Measurements from ENCODE around the gene FASTKD3. TPM values are rescaled to one million over a fixed set of nuclear protein-coding genes. Genes with fewer than 3 reads are reported as not detected.

The FASTKD3 gene
- total and polyA plus RNA-seq, 2 experiments from 2014 or later, result 14.7 to 22.4 TPM

GRCh38 chr5:7904170-7904569 is 35.3 kb upstream of the FASTKD3 start:
- Histone ChIP-seq H3K4me3 (no peak overlapping the region), H3K27me3 (no peaks in the 10 kb centered on the region), H3K4me1 (ENCODE audit: insufficient read depth) (no peaks in the 10 kb centered on the region), H2AFZ (no peak overlapping the region), H3K9me3 (ENCODE audit: low read depth) (no peaks in the 10 kb centered on the region), H3K9me2 (replicated peaks; ENCODE audit: insufficient read depth) (no peaks in the 10 kb centered on the region), H3K79me2 (no peaks in the 10 kb centered on the region), H4K20me1 (ENCODE audit: insufficient read depth, poor library complexity, severe bottlenecking) (no peaks in the 10 kb centered on the region), H3K36me3 (replicated peaks; ENCODE audit: insufficient read depth, low read depth) (no peaks in the 10 kb centered on the region), H3K27ac (no peak overlapping the region), H3K4me2 (no peak overlapping the region)
- 98% methylated on average over 2 of the region's 2 CpGs for WGBS (ENCODE audit: low lambda C conversion rate, missing lambda C conversion rate)
- DNase-seq (ENCODE audit: low spot score), result no peak
- TF ChIP-seq EZH2phosphoT487 (IDR thresholded peaks at IDR 0.05; ENCODE audit: low read depth, severe bottlenecking, unreplicated experiment), result no peak
- TF ChIP-seq CTCF (IDR thresholded peaks at IDR 0.05; ENCODE audit: poor library complexity), result no peak
- no peak for TF ChIP-seq EZH2 (IDR thresholded peaks at IDR 0.05; ENCODE audit: borderline replicate concordance)

DNA sequence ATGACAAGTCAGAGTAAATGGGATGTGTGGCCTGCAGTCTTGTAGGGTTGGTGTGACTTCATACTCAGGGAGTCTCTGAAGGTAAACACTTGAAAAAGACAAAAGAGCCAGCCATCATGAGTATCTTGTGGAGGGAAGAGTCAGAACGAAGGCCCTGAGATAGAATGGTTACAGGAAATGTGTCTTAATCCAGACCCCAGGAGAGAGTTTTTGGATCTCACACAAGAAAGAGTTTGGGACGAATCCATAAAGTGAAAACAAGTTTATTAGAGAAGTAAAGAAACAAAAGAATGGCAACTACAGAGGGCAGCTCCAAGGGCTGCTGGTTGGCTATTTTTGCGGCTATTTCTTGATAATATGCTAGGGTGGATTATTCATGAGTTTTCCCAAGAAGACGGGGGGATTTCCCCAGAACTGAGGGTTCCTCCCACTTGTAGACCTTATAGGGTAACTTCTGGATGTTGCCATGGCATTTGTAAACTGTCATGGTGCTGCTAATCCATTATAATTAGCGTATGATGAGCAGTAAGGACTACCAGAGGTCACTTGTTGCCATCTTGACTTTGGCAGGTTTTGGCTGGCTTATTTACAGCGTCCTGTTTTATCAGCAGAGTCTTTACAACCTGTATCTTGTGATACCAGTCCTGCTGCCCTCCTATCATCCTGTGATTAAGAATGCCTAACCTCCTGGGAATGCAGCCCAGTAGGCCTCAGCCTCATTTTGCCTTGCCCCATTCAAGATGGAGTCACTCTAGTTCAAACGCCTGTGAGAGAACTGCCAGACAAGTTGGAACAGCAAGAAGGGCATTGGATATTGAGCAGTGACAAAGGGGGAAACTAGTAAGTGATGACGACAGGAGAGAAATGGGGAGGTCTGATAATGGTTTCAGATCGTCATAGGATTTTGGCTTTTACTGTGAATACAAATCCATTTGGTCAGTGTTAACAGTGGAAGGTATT is 34.1 kb upstream of the FASTKD3 start:
- no peak overlapping the region for H3K4me2 ChIP-seq
- WGBS (ENCODE audit: low lambda C conversion rate, missing lambda C conversion rate), result 98% methylated on average over 9 of the region's 9 CpGs
- H3K9me2 ChIP-seq (replicated peaks; ENCODE audit: insufficient read depth), result no peaks in the 10 kb centered on the region
- no peaks in the 10 kb centered on the region for H3K36me3 ChIP-seq (replicated peaks; ENCODE audit: insufficient read depth, low read depth)
- no peak overlapping the region for H2AFZ ChIP-seq
- H3K79me2 ChIP-seq, result no peaks in the 10 kb centered on the region
- DNase-seq (ENCODE audit: low spot score), result no peak
- no peak overlapping the region for H3K4me3 ChIP-seq
- TF ChIP-seq CTCF (IDR thresholded peaks at IDR 0.05; ENCODE audit: poor library complexity) (no peak), EZH2 (IDR thresholded peaks at IDR 0.05; ENCODE audit: borderline replicate concordance) (no peak), EZH2phosphoT487 (IDR thresholded peaks at IDR 0.05; ENCODE audit: low read depth, severe bottlenecking, unreplicated experiment) (no peak)
- H4K20me1 ChIP-seq (ENCODE audit: insufficient read depth, poor library complexity, severe bottlenecking), result no peaks in the 10 kb centered on the region
- H3K4me1 ChIP-seq (ENCODE audit: insufficient read depth), result no peaks in the 10 kb centered on the region
- no peak overlapping the region for H3K27ac ChIP-seq
- H3K27me3 ChIP-seq, result no peaks in the 10 kb centered on the region
- H3K9me3 ChIP-seq (ENCODE audit: low read depth), result no peaks in the 10 kb centered on the region

GRCh38 chr5:7902201-7902600 is 33.4 kb upstream of the FASTKD3 start:
- no peak for TF ChIP-seq CTCF (IDR thresholded peaks at IDR 0.05; ENCODE audit: poor library complexity)
- TF ChIP-seq EZH2phosphoT487 (IDR thresholded peaks at IDR 0.05; ENCODE audit: low read depth, severe bottlenecking, unreplicated experiment), result no peak
- TF ChIP-seq EZH2 (IDR thresholded peaks at IDR 0.05; ENCODE audit: borderline replicate concordance), result no peak
- no peak overlapping the region for H3K4me2 ChIP-seq
- no peaks in the 10 kb centered on the region for H3K27me3 ChIP-seq
- H4K20me1 ChIP-seq (ENCODE audit: insufficient read depth, poor library complexity, severe bottlenecking), result no peaks in the 10 kb centered on the region
- 100% methylated on average over 3 of the region's 3 CpGs for WGBS (ENCODE audit: low lambda C conversion rate, missing lambda C conversion rate)
- H3K36me3 ChIP-seq (replicated peaks; ENCODE audit: insufficient read depth, low read depth), result no peaks in the 10 kb centered on the region
- no peaks in the 10 kb centered on the region for H3K4me1 ChIP-seq (ENCODE audit: insufficient read depth)
- H3K79me2 ChIP-seq, result no peaks in the 10 kb centered on the region
- H3K9me2 ChIP-seq (replicated peaks; ENCODE audit: insufficient read depth), result no peaks in the 10 kb centered on the region
- H3K4me3 ChIP-seq, result no peak overlapping the region
- H3K9me3 ChIP-seq (ENCODE audit: low read depth), result no peaks in the 10 kb centered on the region
- no peak overlapping the region for H3K27ac ChIP-seq
- H2AFZ ChIP-seq, result no peak overlapping the region
- DNase-seq (ENCODE audit: low spot score), result no peak
